Skeletal muscle satellite cell (primary cell): ENCODE measurements around the gene IL20.
"Not testable (repeated sequence)": the region's sequence is repeated elsewhere in the genome, so short reads cannot be mapped to it uniquely, and the experiment has no call there.

ENCODE experiments used
- H3K27me3 ChIP-seq: 2 replicates; pipeline ENCODE4 v1.7.0; 2013; ENCODE audit warnings: low read length; ENCODE audit not compliant: control insufficient read depth, insufficient read depth
- H3K36me3 ChIP-seq: 2 replicates; pipeline ENCODE4 v1.7.0; 2013; ENCODE audit warnings: mild to moderate bottlenecking, control low read depth, low read length; ENCODE audit not compliant: insufficient read depth
- H3K4me1 ChIP-seq: 2 replicates; pipeline ENCODE4 v1.7.0; 2013; ENCODE audit warnings: low read length; ENCODE audit not compliant: control insufficient read depth, insufficient read depth
- H3K4me2 ChIP-seq: 2 replicates; pipeline ENCODE4 v1.7.0; 2013; ENCODE audit warnings: mild to moderate bottlenecking, low read length
- H3K4me3 ChIP-seq: 2 replicates; pipeline ENCODE4 v1.7.0; 2013; ENCODE audit warnings: low read length
- H3K9ac ChIP-seq: 2 replicates; pipeline ENCODE4 v1.7.0; 2013; ENCODE audit warnings: mild to moderate bottlenecking, low read depth, low read length, moderate library complexity
- H3K9me3 ChIP-seq: replicated peaks from 2 replicates; pipeline ENCODE4 v1.7.0; 2013; ENCODE audit warnings: mild to moderate bottlenecking, control low read depth, low read length

The IL20 gene

GRCh38 chr1:206843626-206844025, 21.8 kb upstream of the IL20 start:
- H3K27me3 ChIP-seq: peaks cover 6% of the 10 kb centered on the region
- H3K4me1 ChIP-seq: peaks cover 3% of the 10 kb centered on the region
- no peaks in the 10 kb centered on the region for H3K36me3 ChIP-seq
- H3K9me3 ChIP-seq: no peaks in the 10 kb centered on the region
- no peak overlapping the region for H3K4me2 ChIP-seq
- H3K4me3 ChIP-seq: no peak overlapping the region
- no peak overlapping the region for H3K9ac ChIP-seq

GRCh38 chr1:206846487-206846886, 18.9 kb upstream of the IL20 start:
- Histone ChIP-seq H3K4me1 (no peaks in the 10 kb centered on the region), H3K9ac (no peak overlapping the region), H3K4me2 (no peak overlapping the region), H3K36me3 (no peaks in the 10 kb centered on the region), H3K27me3 (peaks cover 18% of the 10 kb centered on the region), H3K4me3 (no peak overlapping the region), H3K9me3 (no peaks in the 10 kb centered on the region)

DNA sequence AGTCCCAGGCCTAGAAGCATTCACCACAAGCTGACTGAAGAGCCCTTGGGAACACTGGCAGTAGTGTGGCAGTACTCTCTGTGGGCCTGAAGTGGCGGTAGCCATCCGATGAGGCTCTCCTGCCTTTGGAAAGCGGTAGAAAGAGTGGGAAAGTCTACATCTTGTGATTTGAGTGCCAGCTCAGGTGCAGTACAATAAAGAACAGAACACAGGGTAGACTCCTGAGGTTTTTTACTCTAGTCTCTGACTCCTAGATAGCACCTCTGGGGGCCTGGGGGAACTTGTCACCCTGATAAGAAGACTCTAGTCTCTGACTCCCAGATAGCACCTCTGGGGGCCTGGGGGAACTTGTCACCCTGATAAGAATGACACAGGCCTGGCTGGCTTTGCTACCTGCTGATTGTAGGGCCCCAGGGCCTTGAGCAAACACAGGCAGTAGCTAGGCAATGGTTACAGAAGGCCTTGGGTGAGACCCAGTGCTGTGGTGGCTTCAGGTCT, 18.0 kb upstream of the IL20 start:
- Histone ChIP-seq H3K9ac (no peak overlapping the region), H3K4me3 (no peak overlapping the region), H3K27me3 (peaks cover 17% of the 10 kb centered on the region), H3K9me3 (no peaks in the 10 kb centered on the region), H3K4me2 (no peak overlapping the region), H3K4me1 (no peaks in the 10 kb centered on the region), H3K36me3 (no peaks in the 10 kb centered on the region)

DNA sequence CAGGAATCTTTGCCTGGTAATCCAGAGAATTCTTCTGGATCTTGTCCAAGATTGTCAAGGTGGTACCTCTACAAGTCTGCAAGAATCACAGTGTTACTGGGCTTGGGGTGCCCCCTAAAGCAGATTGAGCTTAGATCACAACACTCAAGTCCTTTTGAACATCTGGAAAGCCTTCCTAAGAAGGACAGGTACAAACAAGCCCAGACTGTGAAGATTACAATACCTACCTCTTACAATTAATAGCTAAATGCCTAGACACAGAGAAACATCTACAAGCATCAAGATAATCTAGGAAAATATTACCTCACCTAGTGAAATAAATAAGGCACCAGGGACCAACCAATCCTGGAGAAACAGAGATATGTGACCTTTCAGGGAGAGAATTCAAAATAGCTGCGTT, 17.5 kb upstream of the IL20 start:
- Histone ChIP-seq H3K27me3 (peaks cover 12% of the 10 kb centered on the region), H3K4me3 (no peak overlapping the region), H3K9ac (no peak overlapping the region), H3K36me3 (no peaks in the 10 kb centered on the region), H3K9me3 (no peaks in the 10 kb centered on the region), H3K4me2 (no peak overlapping the region), H3K4me1 (no peaks in the 10 kb centered on the region)

GRCh38 chr1:206850401-206850800, 15.0 kb upstream of the IL20 start:
- no peak overlapping the region for H3K9ac ChIP-seq
- H3K9me3 ChIP-seq: no peaks in the 10 kb centered on the region
- peaks cover 12% of the 10 kb centered on the region for H3K27me3 ChIP-seq
- no peaks in the 10 kb centered on the region for H3K4me1 ChIP-seq
- no peak overlapping the region for H3K4me3 ChIP-seq
- no peaks in the 10 kb centered on the region for H3K36me3 ChIP-seq
- H3K4me2 ChIP-seq: no peak overlapping the region

DNA sequence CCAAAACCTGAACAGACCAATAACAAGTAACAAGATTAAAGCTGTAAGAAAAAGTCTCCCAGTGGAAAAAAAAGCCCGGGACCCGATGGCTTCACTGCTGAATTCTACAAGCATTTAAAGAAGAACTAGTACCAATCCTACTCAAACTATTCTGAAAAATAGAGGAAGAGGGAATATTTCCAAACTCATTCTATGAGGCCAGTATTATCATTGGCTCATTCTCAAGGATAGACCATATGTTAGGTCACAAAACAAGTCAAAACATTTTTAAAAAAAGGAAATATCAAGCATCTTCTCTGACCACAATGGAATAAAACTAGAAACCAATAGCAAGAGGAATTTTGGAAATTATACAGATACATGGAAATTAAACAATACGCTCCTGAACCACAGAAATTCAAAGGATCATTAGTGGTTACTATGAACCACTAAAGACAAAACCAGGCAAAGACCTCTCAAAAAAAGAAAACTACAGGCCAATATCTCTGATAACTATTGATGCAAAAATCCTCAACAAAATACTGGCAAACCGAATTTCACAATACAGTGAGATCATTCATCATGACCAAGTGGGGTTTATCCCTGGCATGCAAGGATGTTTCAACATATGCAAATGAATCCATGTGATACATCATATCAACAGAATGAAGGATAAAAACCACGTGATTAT, 13.9 kb upstream of the IL20 start:
- H3K27me3 ChIP-seq: peaks cover 18% of the 10 kb centered on the region

GRCh38 chr1:206852662-206853061, 12.8 kb upstream of the IL20 start:
- H3K9ac ChIP-seq, H3K36me3 ChIP-seq, H3K4me2 ChIP-seq, H3K4me3 ChIP-seq, H3K4me1 ChIP-seq, H3K9me3 ChIP-seq: not testable (repeated sequence)
- peaks cover 27% of the 10 kb centered on the region for H3K27me3 ChIP-seq

More for the DNA sequence above, 13.9 kb upstream of the IL20 start:
- Histone ChIP-seq H3K4me2 (no peak overlapping the region), H3K36me3 (no peaks in the 10 kb centered on the region), H3K4me1 (no peaks in the 10 kb centered on the region), H3K9me3 (no peaks in the 10 kb centered on the region), H3K4me3 (no peak overlapping the region), H3K9ac (no peak overlapping the region)

DNA sequence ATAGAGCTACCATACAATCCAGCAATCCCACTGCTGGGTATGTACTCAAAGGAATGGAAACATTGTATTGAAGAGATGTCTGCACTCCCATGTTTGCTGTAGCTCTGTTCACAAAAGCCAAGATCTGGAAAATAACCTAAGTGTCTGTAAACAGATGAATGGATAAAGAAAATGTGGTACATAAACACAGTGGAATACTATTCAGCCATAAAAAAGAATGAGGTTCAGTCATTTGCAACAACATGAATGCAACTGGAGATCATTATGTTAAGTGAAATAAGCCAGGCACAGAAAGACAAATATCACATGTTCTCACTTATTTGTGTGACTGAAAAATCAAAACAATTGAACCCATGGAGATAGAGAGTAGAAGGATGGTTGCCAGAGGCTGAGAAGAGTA, 11.7 kb upstream of the IL20 start:
- not testable (repeated sequence) for H3K4me3 ChIP-seq, H3K4me1 ChIP-seq, H3K4me2 ChIP-seq, H3K36me3 ChIP-seq, H3K9me3 ChIP-seq, H3K9ac ChIP-seq
- peaks cover 27% of the 10 kb centered on the region for H3K27me3 ChIP-seq

DNA sequence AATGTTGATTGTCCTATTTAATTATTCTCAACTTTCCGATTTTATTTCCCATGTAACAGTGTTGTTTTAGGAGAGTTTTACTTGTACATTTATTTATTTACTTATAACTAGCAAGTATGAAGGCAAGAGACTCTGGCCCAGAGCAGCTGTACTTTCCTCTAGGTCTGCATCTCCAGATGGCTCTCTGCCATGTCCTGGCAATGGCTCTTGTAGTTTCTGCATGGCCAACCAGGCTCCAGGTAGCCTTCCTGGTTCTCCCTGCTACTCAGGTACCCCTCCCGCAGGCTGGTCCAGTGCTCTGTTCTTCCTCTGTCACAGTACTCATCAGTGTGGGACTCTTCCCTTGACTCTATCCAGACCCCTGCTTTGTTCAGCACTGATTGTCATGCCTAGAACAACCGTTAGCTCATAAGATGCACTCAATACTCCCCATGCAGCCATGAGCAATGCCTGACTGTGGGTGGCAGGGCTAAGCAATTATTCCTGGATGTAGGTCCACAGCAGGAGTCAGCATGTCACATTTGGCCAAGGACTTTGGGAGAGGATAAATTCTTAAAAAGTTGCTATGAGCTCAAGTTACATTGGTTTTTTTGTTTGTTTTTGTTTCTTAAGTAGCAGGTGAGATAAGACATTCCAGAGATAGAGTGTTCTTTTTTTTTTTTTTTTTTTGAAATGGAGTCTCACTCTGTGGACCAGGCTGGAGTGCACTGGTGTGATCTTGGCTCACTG, 10.9 kb upstream of the IL20 start:
- no peaks in the 10 kb centered on the region for H3K4me1 ChIP-seq
- no peak overlapping the region for H3K9ac ChIP-seq
- H3K4me3 ChIP-seq: no peak overlapping the region
- H3K9me3 ChIP-seq: no peaks in the 10 kb centered on the region
- H3K36me3 ChIP-seq: no peaks in the 10 kb centered on the region
- H3K27me3 ChIP-seq: peaks cover 30% of the 10 kb centered on the region
- H3K4me2 ChIP-seq: no peak overlapping the region

- H3K9ac ChIP-seq: no peak overlapping the region
- no peak overlapping the region for H3K4me2 ChIP-seq
- H3K9me3 ChIP-seq: no peaks in the 10 kb centered on the region
- no peaks in the 10 kb centered on the region for H3K4me1 ChIP-seq
- H3K27me3 ChIP-seq: peaks cover 33% of the 10 kb centered on the region
- no peak overlapping the region for H3K4me3 ChIP-seq
- no peaks in the 10 kb centered on the region for H3K36me3 ChIP-seq
These were observed 9.6 kb upstream of the IL20 start for GRCh38 chr1:206855859-206856258.

GRCh38 chr1:206856674-206857464, 8.6 kb upstream of the IL20 start:
- H3K9me3 ChIP-seq: no peaks in the 10 kb centered on the region
- H3K4me1 ChIP-seq: no peaks in the 10 kb centered on the region
- H3K36me3 ChIP-seq: no peaks in the 10 kb centered on the region
- no peak overlapping the region for H3K4me2 ChIP-seq
- H3K4me3 ChIP-seq: no peak overlapping the region
- H3K9ac ChIP-seq: no peak overlapping the region
- H3K27me3 ChIP-seq: peaks cover 35% of the 10 kb centered on the region
